Liver (tissue), 9 donors: Measurements from ENCODE around the gene RIMBP2. TPM values are rescaled to one million over a fixed set of nuclear protein-coding genes. Genes with fewer than 3 reads are reported as not detected.

Source experiments
- DNase-seq: peaks from one replicate; pipeline ENCODE4 v3.0.0-alpha.2; 2017; ENCODE audit warnings: low spot score
- H3K27ac ChIP-seq, 2 donors: one replicate each; pipeline ENCODE4 v1.7.0; 2013; ENCODE audit warnings: inconsistent platforms in 2 of 2, low read length in 2 of 2, control low read depth in 1 of 2, low read depth in 1 of 2, mild to moderate bottlenecking in 1 of 2
- H3K27me3 ChIP-seq, 4 donors: one replicate each; pipeline versions ENCODE4 v1.6.1 to v1.7.0; 2013; ENCODE audit warnings: low read length in 3 of 4, inconsistent platforms in 1 of 4, mild to moderate bottlenecking in 1 of 4, moderate library complexity in 1 of 4; ENCODE audit not compliant: control insufficient read depth in 4 of 4, insufficient read depth in 4 of 4
- H3K36me3 ChIP-seq, 4 donors: one replicate each; pipeline versions ENCODE4 v1.6.1 to v1.7.0; 2013; ENCODE audit warnings: low read length in 3 of 4, mild to moderate bottlenecking in 3 of 4, low read depth in 1 of 4, moderate library complexity in 1 of 4; ENCODE audit not compliant: control insufficient read depth in 4 of 4, insufficient read depth in 3 of 4
- H3K4me1 ChIP-seq, 4 donors: one replicate each; pipeline versions ENCODE4 v1.6.1 to v1.7.0; 2013; ENCODE audit warnings: low read length in 3 of 4, mild to moderate bottlenecking in 3 of 4, moderate library complexity in 1 of 4; ENCODE audit not compliant: control insufficient read depth in 4 of 4, insufficient read depth in 4 of 4
- H3K4me3 ChIP-seq, 3 donors: one replicate each; pipeline versions ENCODE4 v1.6.1 to v1.7.0; 2013; ENCODE audit warnings: low read length in 3 of 3, control low read depth in 1 of 3, low read depth in 1 of 3, mild to moderate bottlenecking in 1 of 3
- H3K9ac ChIP-seq, 2 donors: one replicate each; pipeline ENCODE4 v1.7.0; 2013; ENCODE audit warnings: low read length in 2 of 2, mild to moderate bottlenecking in 2 of 2, moderate library complexity in 2 of 2, control low read depth in 1 of 2, low read depth in 1 of 2
- H3K9me3 ChIP-seq, 4 donors: one replicate each; pipeline versions ENCODE4 v1.6.1 to v1.7.0; 2013; ENCODE audit warnings: low read length in 3 of 4; ENCODE audit not compliant: control insufficient read depth in 4 of 4
- ATF3 ChIP-seq: IDR thresholded peaks from 2 replicates; pipeline ENCODE4 v1.6.1; 2016; ENCODE audit warnings: antibody characterized with exemption
- CTCF ChIP-seq: fragments of 150-350 bp; IDR thresholded peaks from 2 replicates; pipeline ENCODE4 v1.5.1; 2017; ENCODE audit warnings: improper control_type of control experiment, low read depth, low read length; ENCODE audit not compliant: missing input control
- FOXA1 ChIP-seq: IDR thresholded peaks from 2 replicates; pipeline ENCODE4 v1.6.1; 2016; ENCODE audit warnings: antibody characterized with exemption
- JUND ChIP-seq, 2 donors: IDR thresholded peaks; 2 replicates each; pipeline ENCODE4 v1.6.1; 2016; ENCODE audit warnings: antibody characterized with exemption in 2 of 2
- NR2F2 ChIP-seq: IDR thresholded peaks from 2 replicates; pipeline ENCODE4 v1.6.1; 2016; ENCODE audit warnings: antibody characterized with exemption
- RAD21 ChIP-seq, 2 donors: IDR thresholded peaks; 2 replicates each; pipeline ENCODE4 v1.6.1; 2016; ENCODE audit warnings: antibody characterized with exemption in 2 of 2, mild to moderate bottlenecking in 2 of 2
- SP1 ChIP-seq: IDR thresholded peaks from 2 replicates; pipeline ENCODE4 v1.6.1; 2018; ENCODE audit warnings: antibody characterized with exemption, mild to moderate bottlenecking
- TAF1 ChIP-seq: conservative IDR thresholded peaks from 2 replicates; pipeline ENCODE4 v1.6.1; 2016; ENCODE audit warnings: antibody characterized with exemption, mild to moderate bottlenecking
- YY1 ChIP-seq: IDR thresholded peaks from 2 replicates; pipeline ENCODE4 v1.6.1; 2016; ENCODE audit warnings: antibody characterized with exemption, mild to moderate bottlenecking
- ZBTB33 ChIP-seq: IDR thresholded peaks from 2 replicates; pipeline ENCODE4 v1.6.1; 2016; ENCODE audit warnings: antibody characterized with exemption
- WGBS: extraction: QIAGEN DNeasy Blood & Tissue Kit; methylation state at CpG from one replicate; pipeline ENCODE4 v1.1.7; 2013; 5-methylcytosine and 5-hydroxymethylcytosine counted together
- polyA plus RNA-seq, 2 donors: library from polyadenylated mRNA; stranded (reverse) in 1 of 2; unstranded in 1 of 2; fragments of 200-250 nt in 1 of 2; fragments of >200 nt in 1 of 2; fragmentation: Nextera tagmentation in 1 of 2; extraction: Ambion mirVana in 1 of 2; gene quantifications; one replicate each; pipeline versions ENCODE4 v1.2.1 to v1.2.3, GENCODE V29; 2013 to 2015
- total RNA-seq, 2 donors: library from RNA; depleted of rRNA; stranded (reverse); fragments of >200 nt; gene quantifications; one replicate each; pipeline ENCODE4 v1.2.3, GENCODE V29; 2014
- donor health status: healthy.
- donor health status: healthy.
- donor health status: healthy.
- donor health status: healthy.
- donor health status: healthy.

Gene RIMBP2
- total and polyA plus RNA-seq, 4 donors, result 0.01 to 0.17 (median 0.09) TPM; not detected in 1

- Histone ChIP-seq H3K9me3 (no peaks in the 10 kb centered on the region), H3K9ac (no peak overlapping the region), H3K27ac (no peak overlapping the region), H3K4me3 (no peak overlapping the region), H3K36me3 (no peaks in the 10 kb centered on the region), H3K4me1 (no peaks in the 10 kb centered on the region), H3K27me3 (peaks cover 0 to under 1% (median 0%) of the 10 kb centered on the region in 4 donors)
- no peak for DNase-seq
- TF ChIP-seq YY1 (no peak), ZBTB33 (no peak)
- WGBS, result 18% methylated on average over 5 of the region's 5 CpGs
Measured at GRCh38 chr12:130371296-130371695, 344.8 kb downstream of the RIMBP2 start.

GRCh38 chr12:130369816-130370215 lies 346.3 kb downstream of the RIMBP2 start:
- Histone ChIP-seq H3K4me3 (no peak overlapping the region), H3K4me1 (no peaks in the 10 kb centered on the region), H3K36me3 (no peaks in the 10 kb centered on the region), H3K27ac (no peak overlapping the region), H3K9me3 (no peaks in the 10 kb centered on the region), H3K27me3 (no peaks in the 10 kb centered on the region), H3K9ac (no peak overlapping the region)
- TF ChIP-seq TAF1, result no peak
- TF ChIP-seq CTCF, result no peak
- WGBS, result 90% methylated on average over 4 of the region's 4 CpGs
- no peak for DNase-seq

GRCh38 chr12:130367523-130367922 lies 348.6 kb downstream of the RIMBP2 start:
- 92% methylated on average over 13 of the region's 13 CpGs for WGBS
- DNase-seq, result no peak
- Histone ChIP-seq H3K36me3 (no peaks in the 10 kb centered on the region), H3K9me3 (no peaks in the 10 kb centered on the region), H3K27ac (no peak overlapping the region), H3K4me3 (no peak overlapping the region), H3K4me1 (no peaks in the 10 kb centered on the region), H3K9ac (no peak overlapping the region), H3K27me3 (no peaks in the 10 kb centered on the region)
- TF ChIP-seq JUND (IDR thresholded peaks at IDR 0.05) (no peak), NR2F2 (no peak), FOXA1 (no peak), ATF3 (no peak), CTCF (no peak), RAD21 (IDR thresholded peaks at IDR 0.05) (no peak), SP1 (no peak), TAF1 (no peak)
